ENCODE data around the gene PXMP4.

DNA sequence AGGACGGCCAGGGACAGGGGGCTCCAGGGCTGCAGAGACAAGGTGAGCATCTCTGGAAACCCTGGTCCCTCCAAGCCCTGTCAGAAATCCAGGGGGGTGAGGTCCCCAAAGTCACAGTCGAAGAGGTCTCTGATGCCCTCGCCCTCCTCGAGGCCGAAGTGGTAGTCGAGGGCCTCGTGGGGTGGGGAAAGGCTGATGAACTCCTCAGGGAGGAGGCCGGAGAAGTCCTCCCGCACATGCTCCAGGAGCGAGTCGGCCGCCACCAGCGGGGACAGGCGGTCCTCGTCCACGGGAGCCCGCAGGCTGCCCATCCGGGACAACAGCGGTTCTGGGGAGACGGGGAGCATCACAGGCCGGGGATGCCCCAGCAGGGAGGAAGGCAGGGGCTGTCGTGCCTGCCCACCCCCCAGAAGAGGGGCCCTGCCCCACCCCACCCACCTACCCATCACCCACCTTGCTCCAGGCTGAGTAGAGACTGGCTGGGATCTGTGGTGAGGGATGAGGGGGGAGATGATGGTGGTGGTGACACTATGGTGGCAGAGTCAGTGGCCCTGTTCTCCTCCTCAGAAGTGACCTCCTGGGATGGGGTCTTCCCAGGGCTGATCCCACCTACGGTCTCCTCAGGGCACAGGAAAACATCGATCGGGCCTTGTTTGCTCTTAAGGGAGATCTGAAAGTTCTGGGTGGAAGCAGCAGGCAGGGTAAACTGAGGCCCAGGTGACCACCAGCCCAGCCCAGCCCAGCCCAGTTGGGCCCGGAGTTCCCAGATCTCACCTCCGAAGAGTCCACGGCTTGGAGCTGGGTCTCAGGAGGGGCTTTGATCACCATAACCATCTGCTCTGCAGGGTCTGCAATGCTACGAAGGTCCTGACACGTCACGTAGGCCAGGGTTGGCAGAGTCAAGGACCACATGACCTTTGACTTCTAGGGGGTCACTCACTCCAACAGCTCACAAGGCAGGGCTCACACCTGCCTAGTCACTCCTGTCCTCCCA is 43.2 kb downstream of the PXMP4 start:
- TF ChIP-seq, protein P1, sequence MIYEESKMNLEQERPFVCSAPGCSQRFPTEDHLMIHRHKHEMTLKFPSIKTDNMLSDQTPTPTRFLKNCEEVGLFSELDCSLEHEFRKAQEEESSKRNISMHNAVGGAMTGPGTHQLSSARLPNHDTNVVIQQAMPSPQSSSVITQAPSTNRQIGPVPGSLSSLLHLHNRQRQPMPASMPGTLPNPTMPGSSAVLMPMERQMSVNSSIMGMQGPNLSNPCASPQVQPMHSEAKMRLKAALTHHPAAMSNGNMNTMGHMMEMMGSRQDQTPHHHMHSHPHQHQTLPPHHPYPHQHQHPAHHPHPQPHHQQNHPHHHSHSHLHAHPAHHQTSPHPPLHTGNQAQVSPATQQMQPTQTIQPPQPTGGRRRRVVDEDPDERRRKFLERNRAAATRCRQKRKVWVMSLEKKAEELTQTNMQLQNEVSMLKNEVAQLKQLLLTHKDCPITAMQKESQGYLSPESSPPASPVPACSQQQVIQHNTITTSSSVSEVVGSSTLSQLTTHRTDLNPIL (CRISPR knock-in tag; IDR thresholded peaks at IDR 0.05; ENCODE audit: low read depth) = no peak
- TF ChIP-seq PATZ1 (CRISPR knock-in tag; IDR thresholded peaks at IDR 0.05; ENCODE audit: borderline replicate concordance) (no peak), ZFP3 (CRISPR knock-in tag; IDR thresholded peaks at IDR 0.05) (no peak), ESRRG (CRISPR knock-in tag; IDR thresholded peaks at IDR 0.05) (no peak), SNAI2 (CRISPR knock-in tag; IDR thresholded peaks at IDR 0.05) (no peak), ARNTL (CRISPR knock-in tag; IDR thresholded peaks at IDR 0.05; ENCODE audit: borderline replicate concordance, low read depth) (no peak), ZNF70 (CRISPR knock-in tag; IDR thresholded peaks at IDR 0.05) (no peak), GLIS3 (CRISPR knock-in tag; IDR thresholded peaks at IDR 0.05) (no peak), RARB (CRISPR knock-in tag; IDR thresholded peaks at IDR 0.05) (no peak)
- TF ChIP-seq, protein P2, sequence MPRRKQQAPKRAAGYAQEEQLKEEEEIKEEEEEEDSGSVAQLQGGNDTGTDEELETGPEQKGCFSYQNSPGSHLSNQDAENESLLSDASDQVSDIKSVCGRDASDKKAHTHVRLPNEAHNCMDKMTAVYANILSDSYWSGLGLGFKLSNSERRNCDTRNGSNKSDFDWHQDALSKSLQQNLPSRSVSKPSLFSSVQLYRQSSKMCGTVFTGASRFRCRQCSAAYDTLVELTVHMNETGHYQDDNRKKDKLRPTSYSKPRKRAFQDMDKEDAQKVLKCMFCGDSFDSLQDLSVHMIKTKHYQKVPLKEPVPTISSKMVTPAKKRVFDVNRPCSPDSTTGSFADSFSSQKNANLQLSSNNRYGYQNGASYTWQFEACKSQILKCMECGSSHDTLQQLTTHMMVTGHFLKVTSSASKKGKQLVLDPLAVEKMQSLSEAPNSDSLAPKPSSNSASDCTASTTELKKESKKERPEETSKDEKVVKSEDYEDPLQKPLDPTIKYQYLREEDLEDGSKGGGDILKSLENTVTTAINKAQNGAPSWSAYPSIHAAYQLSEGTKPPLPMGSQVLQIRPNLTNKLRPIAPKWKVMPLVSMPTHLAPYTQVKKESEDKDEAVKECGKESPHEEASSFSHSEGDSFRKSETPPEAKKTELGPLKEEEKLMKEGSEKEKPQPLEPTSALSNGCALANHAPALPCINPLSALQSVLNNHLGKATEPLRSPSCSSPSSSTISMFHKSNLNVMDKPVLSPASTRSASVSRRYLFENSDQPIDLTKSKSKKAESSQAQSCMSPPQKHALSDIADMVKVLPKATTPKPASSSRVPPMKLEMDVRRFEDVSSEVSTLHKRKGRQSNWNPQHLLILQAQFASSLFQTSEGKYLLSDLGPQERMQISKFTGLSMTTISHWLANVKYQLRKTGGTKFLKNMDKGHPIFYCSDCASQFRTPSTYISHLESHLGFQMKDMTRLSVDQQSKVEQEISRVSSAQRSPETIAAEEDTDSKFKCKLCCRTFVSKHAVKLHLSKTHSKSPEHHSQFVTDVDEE (CRISPR knock-in tag; IDR thresholded peaks at IDR 0.05) = no peak
- TF ChIP-seq, protein P3, sequence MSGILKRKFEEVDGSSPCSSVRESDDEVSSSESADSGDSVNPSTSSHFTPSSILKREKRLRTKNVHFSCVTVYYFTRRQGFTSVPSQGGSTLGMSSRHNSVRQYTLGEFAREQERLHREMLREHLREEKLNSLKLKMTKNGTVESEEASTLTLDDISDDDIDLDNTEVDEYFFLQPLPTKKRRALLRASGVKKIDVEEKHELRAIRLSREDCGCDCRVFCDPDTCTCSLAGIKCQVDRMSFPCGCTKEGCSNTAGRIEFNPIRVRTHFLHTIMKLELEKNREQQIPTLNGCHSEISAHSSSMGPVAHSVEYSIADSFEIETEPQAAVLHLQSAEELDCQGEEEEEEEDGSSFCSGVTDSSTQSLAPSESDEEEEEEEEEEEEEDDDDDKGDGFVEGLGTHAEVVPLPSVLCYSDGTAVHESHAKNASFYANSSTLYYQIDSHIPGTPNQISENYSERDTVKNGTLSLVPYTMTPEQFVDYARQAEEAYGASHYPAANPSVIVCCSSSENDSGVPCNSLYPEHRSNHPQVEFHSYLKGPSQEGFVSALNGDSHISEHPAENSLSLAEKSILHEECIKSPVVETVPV (CRISPR knock-in tag; IDR thresholded peaks at IDR 0.05) = no peak
